T-helper 2 cell treated with Interferon-gamma antibody and Interleukin-4, amounts not matched to agents 100 ng/mL and 5 ng/mL, for 36 hours (primary cell): Measurements from ENCODE around the gene AGFG2. TPM values are rescaled to one million over a fixed set of nuclear protein-coding genes. Genes with fewer than 3 reads are reported as not detected.

ENCODE experiments used
- intact Hi-C: fragments of 100-400 bp; cut with micrococcal nuclease; formaldehyde crosslinking; loops from one replicate; pipeline ENCODE4 v1.15.1; 2023
- total RNA-seq: library from RNA; stranded (reverse); gene quantifications from 2 replicates; pipeline ENCODE4 v1.2.3, GENCODE V29; 2022

AGFG2 gene
- total RNA-seq, 1 donor from 2014 or later, result 39.2 TPM

DNA sequence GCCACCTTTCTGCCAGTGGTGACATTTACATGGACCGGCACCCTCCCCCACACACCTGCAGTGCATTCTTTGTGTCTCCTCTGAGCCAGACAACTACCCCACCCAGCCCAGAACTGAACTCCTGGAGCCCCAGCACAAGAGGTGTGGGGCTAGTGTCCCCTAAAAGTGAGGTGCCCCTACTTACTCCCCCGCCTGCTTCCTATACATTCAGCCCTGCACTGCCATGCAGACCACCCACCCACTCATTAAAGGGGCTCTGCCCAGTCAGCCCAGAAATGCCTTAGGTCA lies 32.8 kb downstream of the AGFG2 start:
- intact Hi-C loops, result no loop called here

- intact Hi-C loops, result no loop called here
Measured at GRCh38 chr7:100572281-100572948, 33.4 kb downstream of the AGFG2 start.

DNA sequence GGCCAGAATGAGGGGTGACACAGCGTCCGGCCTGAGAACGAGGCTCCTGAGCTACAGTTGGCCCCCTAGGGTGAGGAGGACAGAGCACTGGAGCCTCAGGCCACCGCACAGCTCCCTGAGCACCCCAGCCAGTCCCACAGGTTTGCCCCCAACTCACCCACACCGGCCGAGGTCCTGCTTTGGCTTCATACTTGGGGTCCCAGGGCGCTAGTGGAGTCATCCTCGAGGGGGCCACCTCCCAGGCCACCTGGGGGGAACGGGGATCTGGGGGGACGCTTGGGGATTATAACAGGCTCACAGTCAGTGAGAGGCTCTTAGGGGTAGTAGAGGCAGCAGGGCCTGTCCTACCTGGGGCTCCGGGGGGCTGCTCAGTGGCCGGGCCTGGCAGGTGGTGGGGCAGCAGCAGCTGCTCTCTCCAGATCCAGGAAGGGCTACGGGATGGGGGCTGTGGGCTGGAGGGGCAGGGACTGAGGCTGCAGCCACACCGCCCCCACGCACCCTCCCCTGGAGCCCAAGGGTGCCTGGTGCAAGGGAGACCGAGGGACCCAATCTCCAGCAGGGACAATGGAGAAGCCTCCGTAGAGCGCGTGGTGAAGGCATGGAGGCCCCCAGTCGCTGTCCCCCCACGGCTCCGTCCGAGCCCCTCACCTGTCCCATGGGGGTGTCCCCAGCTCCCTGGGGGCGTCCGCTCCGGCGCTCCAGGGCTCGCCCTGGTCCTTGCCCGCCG lies 34.1 kb downstream of the AGFG2 start:
- intact Hi-C loops, result no loop called here

DNA sequence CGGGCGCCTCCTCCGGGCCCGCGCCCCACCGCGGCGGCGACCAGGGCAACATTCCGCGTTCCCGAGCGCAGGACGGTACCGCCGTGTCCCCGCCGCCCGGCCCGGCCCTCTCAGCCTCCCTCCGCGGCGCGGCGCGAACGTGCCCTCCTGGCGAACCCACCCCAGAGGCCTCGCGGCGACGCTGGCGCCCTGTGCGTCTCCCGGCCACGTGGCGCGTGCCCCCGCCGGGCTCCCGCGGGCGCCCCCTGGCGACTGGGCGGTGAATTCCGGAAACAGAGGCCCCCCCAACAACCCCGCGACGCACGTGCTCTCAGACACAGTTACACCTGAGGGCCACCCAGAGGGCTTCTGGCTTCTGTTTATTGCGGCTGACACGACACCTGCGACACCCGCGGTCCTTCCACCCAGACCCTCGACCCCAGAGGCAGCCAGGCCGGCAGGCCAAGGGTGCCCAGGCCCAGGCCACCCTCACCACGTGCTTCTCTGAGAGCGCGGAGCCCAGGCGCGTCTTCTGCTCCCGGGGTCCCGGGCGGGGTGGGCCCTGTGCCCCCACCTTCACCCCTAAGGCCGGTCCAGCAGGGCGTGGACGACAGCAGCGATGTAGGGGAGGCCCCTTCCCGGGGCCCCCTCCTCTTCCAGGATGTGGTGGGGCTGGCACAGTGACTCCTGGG lies 34.8 kb downstream of the AGFG2 start, which contains the start of gene SAP25:
Gene SAP25, minus strand, starts transcription at position 210 of the 671 bp plus-strand sequence. Its CDS starts 158 bp downstream, at position 52.
- intact Hi-C loops, result no loop called here

- intact Hi-C loops, result no loop called here
Measured at GRCh38 chr7:100574362-100575205, 35.6 kb downstream of the AGFG2 start.

GRCh38 chr7:100575206-100575631 lies 36.2 kb downstream of the AGFG2 start:
- intact Hi-C loops, result no loop called here

DNA sequence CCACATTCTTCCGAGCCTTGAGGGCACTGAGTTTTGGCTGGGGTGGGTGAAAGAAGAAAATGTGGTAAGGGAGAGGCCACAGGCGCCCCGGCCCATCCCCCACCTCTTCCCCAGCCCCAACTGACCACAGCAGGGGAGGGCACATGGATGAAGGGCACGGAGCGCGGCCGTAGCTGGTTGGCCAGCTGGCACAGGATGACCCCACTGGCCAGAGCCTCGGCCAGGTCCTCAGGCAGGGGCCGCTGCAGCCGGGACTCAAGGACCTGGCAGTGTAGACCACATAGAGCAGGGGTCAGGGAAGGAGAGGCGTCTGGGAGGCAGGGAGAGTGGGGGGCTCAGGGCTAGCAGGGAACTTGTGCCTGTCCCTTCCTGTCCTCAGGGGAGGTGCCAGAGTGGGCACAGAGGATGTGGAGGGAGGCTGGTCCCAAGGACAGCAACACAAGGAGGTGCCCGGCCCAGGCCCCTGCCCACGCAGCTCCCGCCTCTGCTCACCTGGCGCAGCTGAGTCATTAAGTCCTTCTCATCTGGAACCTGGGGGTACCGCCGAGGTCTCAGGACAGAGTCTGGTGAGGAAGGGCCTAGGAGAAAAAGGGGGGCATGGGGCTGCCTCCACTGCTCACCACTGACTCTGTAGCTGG lies 36.9 kb downstream of the AGFG2 start:
- intact Hi-C loops, result no loop called here

GRCh38 chr7:100576384-100576993 lies 37.5 kb downstream of the AGFG2 start:
- intact Hi-C loops, result no loop called here

GRCh38 chr7:100577103-100577502 lies 38.1 kb downstream of the AGFG2 start:
- intact Hi-C loops, result no loop called here

GRCh38 chr7:100577507-100577906 lies 38.5 kb downstream of the AGFG2 start:
- intact Hi-C loops, result no loop called here

GRCh38 chr7:100578246-100579183 lies 39.5 kb downstream of the AGFG2 start:
- intact Hi-C loops, result no loop called here

GRCh38 chr7:100580466-100581283 lies 41.7 kb downstream of the AGFG2 start:
- intact Hi-C loops, result no loop called here

DNA sequence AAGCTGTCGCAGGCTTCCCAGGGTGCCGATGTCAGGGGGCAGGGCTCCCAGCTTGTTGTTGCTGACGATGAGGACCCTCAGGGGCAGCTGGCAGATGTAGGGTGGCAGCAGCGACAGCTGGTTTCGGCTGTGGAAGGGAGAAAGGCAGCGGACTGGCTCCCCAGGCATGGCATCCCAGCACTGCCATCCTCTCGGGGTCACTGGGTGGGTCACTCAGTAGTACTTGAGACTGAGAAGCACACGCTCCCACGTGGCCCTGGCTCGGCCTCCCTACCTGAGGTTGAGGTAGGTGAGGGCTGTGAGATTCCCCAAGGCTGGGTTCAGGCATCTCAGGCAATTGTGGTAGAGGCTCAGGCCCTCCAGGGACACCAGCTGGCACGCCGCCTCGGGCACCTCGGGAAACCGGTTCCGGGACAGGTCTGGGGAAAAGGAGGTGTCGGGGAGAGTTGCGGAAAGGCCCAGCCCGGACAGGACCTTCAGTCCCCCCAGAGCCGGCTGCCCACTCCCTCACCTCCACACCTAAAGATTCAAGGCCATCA lies 43.1 kb downstream of the AGFG2 start:
- intact Hi-C loops, result no loop called here

DNA sequence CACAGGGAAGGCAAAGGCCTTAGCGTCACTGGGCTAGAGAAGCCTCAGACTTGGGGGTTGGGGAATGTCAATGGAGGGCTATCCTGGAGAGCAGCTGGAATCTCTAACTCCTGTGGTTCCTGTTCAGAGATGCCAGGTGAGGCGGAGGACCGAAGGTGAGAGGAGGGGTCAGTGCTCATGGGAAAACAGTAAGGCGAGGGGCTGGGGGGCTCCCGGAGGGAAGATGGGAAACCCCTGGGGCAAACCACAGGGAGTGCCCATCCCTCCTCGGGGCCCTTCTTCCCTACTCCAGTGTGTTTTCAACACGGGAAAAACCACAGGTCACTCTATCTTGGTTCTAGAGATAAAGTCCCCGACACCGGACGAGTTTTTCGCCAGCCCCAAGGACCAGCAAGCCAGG lies 43.6 kb downstream of the AGFG2 start:
- intact Hi-C loops, result loop anchor here (1.0 kb wide), 1 partner anchor 12 kb away; no protein-coding TSS in a partner anchor

- intact Hi-C loops, result loop anchor here (1.0 kb wide), 1 partner anchor 13 kb away; no protein-coding TSS in a partner anchor
Measured at GRCh38 chr7:100583132-100584053, 44.4 kb downstream of the AGFG2 start.

DNA sequence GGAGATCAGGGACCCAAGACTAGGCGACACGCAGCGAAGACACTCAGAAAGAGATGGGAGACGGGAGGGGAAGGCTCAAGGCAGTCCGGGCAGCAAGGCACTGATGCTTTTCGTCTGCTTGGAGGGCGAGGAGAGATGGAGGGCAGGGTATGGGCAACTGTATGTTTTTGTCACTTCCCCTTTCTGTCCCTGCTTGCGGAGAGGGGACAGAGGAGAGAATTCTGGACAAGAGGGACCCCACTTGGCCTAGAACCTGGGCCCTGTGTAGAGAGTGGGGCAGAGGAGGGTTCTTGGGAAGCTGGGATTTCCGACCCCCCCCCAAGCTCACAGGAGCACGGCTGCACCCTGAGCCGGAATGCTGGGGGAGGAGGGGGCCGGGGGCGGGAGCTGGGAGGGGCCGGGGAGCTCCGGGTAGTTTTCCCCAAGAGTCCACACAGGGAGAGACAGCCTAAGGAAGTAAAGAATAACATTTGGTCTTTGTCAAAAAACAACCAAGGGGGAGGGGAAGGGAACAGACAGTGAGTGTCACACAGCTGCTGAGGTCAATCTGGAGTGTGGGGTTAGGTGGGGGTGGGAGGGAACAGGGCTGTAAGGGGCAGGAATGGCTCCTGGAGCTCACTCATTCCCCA lies 45.2 kb downstream of the AGFG2 start:
- intact Hi-C loops, result no loop called here
